Measurements from ENCODE around the gene HIVEP3.

The HIVEP3 gene

GRCh38 chr1:41622859-41623732 lies 295.6 kb downstream of the HIVEP3 start:
- H3K4me3 ChIP-seq (ENCODE audit: low read depth, low read length) = no peak overlapping the region
- TF ChIP-seq, protein P1, sequence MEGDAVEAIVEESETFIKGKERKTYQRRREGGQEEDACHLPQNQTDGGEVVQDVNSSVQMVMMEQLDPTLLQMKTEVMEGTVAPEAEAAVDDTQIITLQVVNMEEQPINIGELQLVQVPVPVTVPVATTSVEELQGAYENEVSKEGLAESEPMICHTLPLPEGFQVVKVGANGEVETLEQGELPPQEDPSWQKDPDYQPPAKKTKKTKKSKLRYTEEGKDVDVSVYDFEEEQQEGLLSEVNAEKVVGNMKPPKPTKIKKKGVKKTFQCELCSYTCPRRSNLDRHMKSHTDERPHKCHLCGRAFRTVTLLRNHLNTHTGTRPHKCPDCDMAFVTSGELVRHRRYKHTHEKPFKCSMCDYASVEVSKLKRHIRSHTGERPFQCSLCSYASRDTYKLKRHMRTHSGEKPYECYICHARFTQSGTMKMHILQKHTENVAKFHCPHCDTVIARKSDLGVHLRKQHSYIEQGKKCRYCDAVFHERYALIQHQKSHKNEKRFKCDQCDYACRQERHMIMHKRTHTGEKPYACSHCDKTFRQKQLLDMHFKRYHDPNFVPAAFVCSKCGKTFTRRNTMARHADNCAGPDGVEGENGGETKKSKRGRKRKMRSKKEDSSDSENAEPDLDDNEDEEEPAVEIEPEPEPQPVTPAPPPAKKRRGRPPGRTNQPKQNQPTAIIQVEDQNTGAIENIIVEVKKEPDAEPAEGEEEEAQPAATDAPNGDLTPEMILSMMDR (IDR thresholded peaks at IDR 0.05; ENCODE audit: low read depth, low read length) = no peak

GRCh38 chr1:41622402-41622801 lies 296.3 kb downstream of the HIVEP3 start:
- TF ChIP-seq, protein P1 (IDR thresholded peaks at IDR 0.05; ENCODE audit: low read depth, low read length) = no peak
- no peak overlapping the region for H3K4me3 ChIP-seq (ENCODE audit: low read depth, low read length)

- H3K4me3 ChIP-seq (ENCODE audit: low read depth, low read length) = no peak overlapping the region
- TF ChIP-seq, protein P1 (IDR thresholded peaks at IDR 0.05; ENCODE audit: low read depth, low read length) = no peak
Observed at GRCh38 chr1:41621791-41622190, 296.9 kb downstream of the HIVEP3 start.

- TF ChIP-seq, protein P1 (IDR thresholded peaks at IDR 0.05; ENCODE audit: low read depth, low read length) = no peak
- no peak overlapping the region for H3K4me3 ChIP-seq (ENCODE audit: low read depth, low read length)
Observed at GRCh38 chr1:41621256-41621655, 297.5 kb downstream of the HIVEP3 start.

DNA sequence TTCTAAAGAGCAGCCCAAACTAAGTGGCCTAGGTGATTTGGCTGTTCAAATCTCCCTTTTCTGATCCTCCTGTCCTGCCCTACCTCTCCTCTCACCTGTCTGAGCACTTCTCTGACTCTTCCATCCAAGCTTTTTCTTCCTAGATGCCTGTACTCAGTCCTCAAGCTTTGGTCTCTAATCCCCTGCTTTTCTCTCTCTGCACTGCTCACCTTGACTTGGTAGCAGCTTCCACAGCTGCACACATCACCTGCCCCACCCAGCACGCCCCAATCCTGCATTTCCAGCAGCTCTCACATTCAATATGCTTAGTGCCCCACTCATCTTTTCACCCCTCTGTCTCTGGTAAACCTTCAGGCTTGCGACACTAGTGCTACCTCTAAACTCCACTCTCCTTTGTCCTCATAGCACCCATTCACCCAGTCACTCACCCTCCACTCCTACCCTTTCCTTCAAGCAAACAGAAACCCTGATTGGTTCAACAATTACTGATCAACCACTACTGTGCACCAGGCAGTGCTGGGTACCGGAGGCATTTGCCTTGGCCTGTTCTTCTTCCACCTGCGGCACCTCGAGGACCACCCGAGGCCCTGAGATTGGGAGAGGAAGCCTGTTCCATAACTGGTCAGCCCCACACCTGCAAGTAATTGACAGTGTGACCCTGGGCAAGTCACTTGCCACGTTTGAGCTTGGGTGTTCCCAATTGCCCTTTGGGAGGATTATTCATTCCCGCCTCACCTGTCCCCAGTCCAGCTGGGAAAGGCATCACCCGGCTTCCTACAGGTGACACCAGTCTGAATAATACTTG lies 298.2 kb downstream of the HIVEP3 start:
- no peak overlapping the region for H3K4me3 ChIP-seq (ENCODE audit: low read depth, low read length)
- TF ChIP-seq, protein P1 (IDR thresholded peaks at IDR 0.05; ENCODE audit: low read depth, low read length) = no peak

- H3K4me3 ChIP-seq (ENCODE audit: low read depth, low read length) = no peak overlapping the region
- TF ChIP-seq, protein P1 (IDR thresholded peaks at IDR 0.05; ENCODE audit: low read depth, low read length) = no peak
Observed at GRCh38 chr1:41619511-41620364, 299.0 kb downstream of the HIVEP3 start.

All from WI38 (cell line).